Measurements from ENCODE around the gene FMN1.

- TF ChIP-seq POLR2A (IDR thresholded peaks at IDR 0.05) = no peak
- TF ChIP-seq CTCF (IDR thresholded peaks at IDR 0.05 in 8 of 11, conservative IDR thresholded peaks at IDR 0.05 in 3 of 11) = no peak
Measured at GRCh38 chr15:33101036-33101435, 93.5 kb downstream of the FMN1 start.
